B cell (primary cell): ENCODE data around the gene SIDT2.

Experiments used
- CTCF ChIP-seq: fragments of 200-600 bp; IDR thresholded peaks from one replicate; pipeline ENCODE4 v1.8.0; 2022; ENCODE audit warnings: antibody characterized with exemption, mild to moderate bottlenecking
- EZH2 ChIP-seq: IDR thresholded peaks from 2 replicates; pipeline ENCODE4 v1.6.1; 2012; ENCODE audit warnings: borderline replicate concordance, low read depth, mild to moderate bottlenecking, moderate library complexity, low read length; ENCODE audit not compliant: insufficient read depth, poor library complexity, severe bottlenecking

DNA sequence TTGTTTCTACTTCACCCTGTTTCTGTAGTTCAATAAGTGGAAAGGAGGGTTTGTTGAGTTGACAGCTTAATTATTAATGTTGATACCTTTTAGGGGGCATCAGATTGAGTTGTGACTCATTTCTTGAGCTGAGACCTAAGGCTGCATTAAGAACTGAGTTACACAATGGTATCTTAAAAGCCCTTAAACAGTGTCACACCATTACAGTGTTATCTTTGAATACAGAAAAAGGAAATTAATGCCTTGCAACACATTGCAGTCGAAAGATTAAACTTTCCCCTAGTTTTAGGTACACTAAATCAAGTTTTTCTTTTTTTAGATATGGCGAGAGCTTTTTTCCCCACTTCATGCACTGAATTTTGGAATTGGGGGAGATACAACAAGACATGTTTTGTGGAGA lies 17.7 kb upstream of the SIDT2 start:
- TF ChIP-seq CTCF (no peak), EZH2 (no peak)
